GM19372 (cell line): ENCODE measurements around the gene LDLRAD3.

Source experiments
- ATAC-seq: cut with Tn5 transposase; IDR thresholded peaks from one replicate; pipeline ENCODE4 v1.9.1; 2021; ENCODE audit warnings: mild to moderate bottlenecking, low read depth, moderate library complexity; ENCODE audit not compliant: unreplicated experiment

The LDLRAD3 gene

GRCh38 chr11:36150986-36151385 is 207.1 kb downstream of the LDLRAD3 start:
- no peak for ATAC-seq

- ATAC-seq: no peak
Observed at GRCh38 chr11:36151933-36152580, 208.2 kb downstream of the LDLRAD3 start.

GRCh38 chr11:36153551-36153950 is 209.7 kb downstream of the LDLRAD3 start:
- ATAC-seq: no peak

- ATAC-seq: no peak
Observed at GRCh38 chr11:36155124-36155561, 211.3 kb downstream of the LDLRAD3 start.

- ATAC-seq: no peak
Observed at GRCh38 chr11:36155770-36156160, 211.9 kb downstream of the LDLRAD3 start.

- ATAC-seq: no peak
Observed at GRCh38 chr11:36156161-36156816, 212.4 kb downstream of the LDLRAD3 start.

- no peak for ATAC-seq
Observed at GRCh38 chr11:36156817-36157519, 213.1 kb downstream of the LDLRAD3 start.

- no peak for ATAC-seq
Observed at GRCh38 chr11:36160091-36160490, 216.2 kb downstream of the LDLRAD3 start.

GRCh38 chr11:36161572-36161971 is 217.7 kb downstream of the LDLRAD3 start:
- no peak for ATAC-seq

- ATAC-seq: no peak
Observed at GRCh38 chr11:36162006-36162882, 218.4 kb downstream of the LDLRAD3 start.

GRCh38 chr11:36162883-36163434 is 219.1 kb downstream of the LDLRAD3 start:
- ATAC-seq: no peak

- no peak for ATAC-seq
Observed at GRCh38 chr11:36164506-36165250, 220.8 kb downstream of the LDLRAD3 start.

GRCh38 chr11:36165621-36166397 is 221.9 kb downstream of the LDLRAD3 start:
- ATAC-seq: no peak

- no peak for ATAC-seq
Observed at GRCh38 chr11:36167073-36167472, 223.2 kb downstream of the LDLRAD3 start.

GRCh38 chr11:36167729-36168128 is 223.9 kb downstream of the LDLRAD3 start:
- ATAC-seq: no peak

- no peak for ATAC-seq
Observed at GRCh38 chr11:36177836-36178235, 234.0 kb downstream of the LDLRAD3 start.

GRCh38 chr11:36186340-36187175 is 242.7 kb downstream of the LDLRAD3 start:
- no peak for ATAC-seq

GRCh38 chr11:36187622-36188021 is 243.8 kb downstream of the LDLRAD3 start:
- no peak for ATAC-seq
